ENCODE measurements around the gene LIAS. TPM values are rescaled to one million over a fixed set of nuclear protein-coding genes. Genes with fewer than 3 reads are reported as not detected.

Gene LIAS
- total and polyA plus RNA-seq, 10 of the 15 experiments (the other 5 are each of a cell fraction or from before 2014, with no cell fraction given): 17.9 to 32.3 (median 26.4) TPM

DNA sequence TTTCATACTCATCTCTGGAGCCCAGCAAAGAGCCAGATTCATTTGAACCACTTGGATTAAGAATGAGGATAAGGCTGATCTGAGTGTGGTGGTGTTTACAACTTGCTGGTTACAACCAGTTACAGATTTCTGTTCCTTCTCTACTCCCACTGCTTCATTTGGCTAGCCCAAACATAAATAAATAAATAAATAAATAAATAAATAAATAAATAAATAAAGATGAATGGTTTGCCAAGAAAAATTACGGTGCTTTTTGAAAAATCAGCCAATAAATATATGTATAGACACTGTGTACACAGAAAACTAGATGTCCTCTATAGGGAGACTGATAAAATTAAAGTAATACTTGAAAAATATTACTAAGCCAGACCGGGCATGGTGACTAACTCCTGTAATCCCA lies 17.3 kb upstream of the LIAS start (continued):
- TF ChIP-seq, protein P1, sequence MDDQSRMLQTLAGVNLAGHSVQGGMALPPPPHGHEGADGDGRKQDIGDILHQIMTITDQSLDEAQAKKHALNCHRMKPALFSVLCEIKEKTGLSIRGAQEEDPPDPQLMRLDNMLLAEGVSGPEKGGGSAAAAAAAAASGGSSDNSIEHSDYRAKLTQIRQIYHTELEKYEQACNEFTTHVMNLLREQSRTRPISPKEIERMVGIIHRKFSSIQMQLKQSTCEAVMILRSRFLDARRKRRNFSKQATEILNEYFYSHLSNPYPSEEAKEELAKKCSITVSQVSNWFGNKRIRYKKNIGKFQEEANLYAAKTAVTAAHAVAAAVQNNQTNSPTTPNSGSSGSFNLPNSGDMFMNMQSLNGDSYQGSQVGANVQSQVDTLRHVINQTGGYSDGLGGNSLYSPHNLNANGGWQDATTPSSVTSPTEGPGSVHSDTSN (IDR thresholded peaks at IDR 0.05; ENCODE audit: insufficient replicate concordance, low read depth, low read length): no peak
- TF ChIP-seq, protein P2, sequence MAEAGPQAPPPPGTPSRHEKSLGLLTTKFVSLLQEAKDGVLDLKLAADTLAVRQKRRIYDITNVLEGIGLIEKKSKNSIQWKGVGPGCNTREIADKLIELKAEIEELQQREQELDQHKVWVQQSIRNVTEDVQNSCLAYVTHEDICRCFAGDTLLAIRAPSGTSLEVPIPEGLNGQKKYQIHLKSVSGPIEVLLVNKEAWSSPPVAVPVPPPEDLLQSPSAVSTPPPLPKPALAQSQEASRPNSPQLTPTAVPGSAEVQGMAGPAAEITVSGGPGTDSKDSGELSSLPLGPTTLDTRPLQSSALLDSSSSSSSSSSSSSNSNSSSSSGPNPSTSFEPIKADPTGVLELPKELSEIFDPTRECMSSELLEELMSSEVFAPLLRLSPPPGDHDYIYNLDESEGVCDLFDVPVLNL (IDR thresholded peaks at IDR 0.05; ENCODE audit: low read depth, low read length): no peak
- TF ChIP-seq, protein P3, sequence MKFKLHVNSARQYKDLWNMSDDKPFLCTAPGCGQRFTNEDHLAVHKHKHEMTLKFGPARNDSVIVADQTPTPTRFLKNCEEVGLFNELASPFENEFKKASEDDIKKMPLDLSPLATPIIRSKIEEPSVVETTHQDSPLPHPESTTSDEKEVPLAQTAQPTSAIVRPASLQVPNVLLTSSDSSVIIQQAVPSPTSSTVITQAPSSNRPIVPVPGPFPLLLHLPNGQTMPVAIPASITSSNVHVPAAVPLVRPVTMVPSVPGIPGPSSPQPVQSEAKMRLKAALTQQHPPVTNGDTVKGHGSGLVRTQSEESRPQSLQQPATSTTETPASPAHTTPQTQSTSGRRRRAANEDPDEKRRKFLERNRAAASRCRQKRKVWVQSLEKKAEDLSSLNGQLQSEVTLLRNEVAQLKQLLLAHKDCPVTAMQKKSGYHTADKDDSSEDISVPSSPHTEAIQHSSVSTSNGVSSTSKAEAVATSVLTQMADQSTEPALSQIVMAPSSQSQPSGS (IDR thresholded peaks at IDR 0.05; ENCODE audit: low read length): no peak
- no peak for TF ChIP-seq POLR2AphosphoS5 (IDR thresholded peaks at IDR 0.05; ENCODE audit: low read length)
- no peak for TF ChIP-seq MEF2B (IDR thresholded peaks at IDR 0.05; ENCODE audit: partially characterized antibody, poor library complexity, severe bottlenecking)
- no peak for TF ChIP-seq IRF4 (IDR thresholded peaks at IDR 0.05; ENCODE audit: low read depth, low read length)

DNA sequence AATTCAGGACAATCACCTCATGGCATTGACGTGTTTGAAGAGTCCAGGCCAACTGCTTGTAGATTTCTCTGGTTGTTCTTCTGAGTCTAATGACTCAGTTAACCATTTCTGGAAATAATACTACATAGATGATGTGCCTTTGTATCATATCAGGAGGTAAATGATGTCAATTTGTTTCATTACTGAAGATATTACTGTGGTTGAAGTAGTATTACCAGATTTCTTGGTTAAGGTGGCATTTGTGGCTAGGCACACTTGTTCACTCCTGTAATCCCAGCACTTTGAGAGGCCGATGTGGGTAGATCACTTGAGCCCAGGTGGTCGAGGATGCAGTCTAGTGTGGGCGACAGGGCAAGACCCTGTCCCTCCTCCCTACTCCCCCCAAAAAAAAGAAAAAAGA lies 15.9 kb upstream of the LIAS start:
- Histone ChIP-seq H3K4me2 (ENCODE audit: control insufficient read depth, insufficient read depth) (no peak overlapping the region), H3K36me3 (ENCODE audit: control insufficient read depth in 2 of 2, insufficient read depth in 2 of 2, low read length in 1 of 2) (no peaks in the 10 kb centered on the region), H3K9me3 (replicated peaks; ENCODE audit: control insufficient read depth, insufficient read depth, low read length) (no peaks in the 10 kb centered on the region), H3K79me2 (ENCODE audit: control insufficient read depth, insufficient read depth, low read length) (no peaks in the 10 kb centered on the region), H3K4me1 (ENCODE audit: control insufficient read depth, insufficient read depth, low read length) (peaks cover 4% of the 10 kb centered on the region; the same call in 1 of the 2 replicates), H3K27me3 (replicated peaks in 1 of 2; ENCODE audit: control insufficient read depth in 2 of 2, insufficient read depth in 2 of 2, low read length in 1 of 2) (no peaks in the 10 kb centered on the region; a peak in 1 of 4 replicates), H4K20me1 (ENCODE audit: control insufficient read depth, insufficient read depth) (no peaks in the 10 kb centered on the region), H3K4me3 (no peak overlapping the region), H2AFZ (ENCODE audit: control insufficient read depth, low read depth, low read length) (no peak overlapping the region), H3K27ac (ENCODE audit: control insufficient read depth, insufficient read depth) (no peak overlapping the region), H3K9ac (ENCODE audit: control insufficient read depth, insufficient read depth, low read length) (no peak overlapping the region)
- FAIRE-seq: no peak
- no peak for ATAC-seq
- DNase-seq (ENCODE audit: low read depth, low spot score): no peak
- ChIA-PET RAD21 (ENCODE audit: unreplicated experiment) (no interaction called here), POLR2A (no interaction called here), CTCF (no interaction called here), SMC1A (ENCODE audit: uncharacterized antibody, unreplicated experiment) (interaction anchor here (0.7 kb wide), 1 partner anchor 66 kb away, joined by 3 read pairs; no protein-coding TSS in a partner anchor)
- BruUV-seq (replicated peaks): no TSS peak
- WGBS (ENCODE audit: insufficient coverage, insufficient replicate concordance, low lambda C conversion rate, missing lambda C conversion rate): 20% methylated on average over 4 of the region's 4 CpGs
- intact Hi-C loops (cut with micrococcal nuclease; ENCODE audit: unreplicated experiment): no loop called here
- in situ Hi-C loops (cut with MboI): loop anchor here (25.0 kb wide), 1 partner anchor 531 kb away; no protein-coding TSS in a partner anchor
- TF ChIP-seq, protein P4, sequence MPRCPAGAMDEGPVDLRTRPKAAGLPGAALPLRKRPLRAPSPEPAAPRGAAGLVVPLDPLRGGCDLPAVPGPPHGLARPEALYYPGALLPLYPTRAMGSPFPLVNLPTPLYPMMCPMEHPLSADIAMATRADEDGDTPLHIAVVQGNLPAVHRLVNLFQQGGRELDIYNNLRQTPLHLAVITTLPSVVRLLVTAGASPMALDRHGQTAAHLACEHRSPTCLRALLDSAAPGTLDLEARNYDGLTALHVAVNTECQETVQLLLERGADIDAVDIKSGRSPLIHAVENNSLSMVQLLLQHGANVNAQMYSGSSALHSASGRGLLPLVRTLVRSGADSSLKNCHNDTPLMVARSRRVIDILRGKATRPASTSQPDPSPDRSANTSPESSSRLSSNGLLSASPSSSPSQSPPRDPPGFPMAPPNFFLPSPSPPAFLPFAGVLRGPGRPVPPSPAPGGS (IDR thresholded peaks at IDR 0.05; ENCODE audit: borderline replicate concordance, insufficient read depth, low read depth, low read length, poor library complexity, severe bottlenecking): no peak
- peak; percentile 81 for TF ChIP-seq JUNB (IDR thresholded peaks at IDR 0.05)
- peak; percentile 33; the same call in 1 of the 2 replicates for TF ChIP-seq RUNX3 (IDR thresholded peaks at IDR 0.05; ENCODE audit: low read length)

All from GM12878 (cell line).